HL-60 (cell line): ENCODE data around the gene SPPL2A.

Source experiments
- DNase-seq, 2 experiments: peaks; one replicate each; pipeline ENCODE4 v3.0.0-alpha.2; 2010 to 2020; ENCODE audit warnings: low read depth in 1 of 2, low spot score in 1 of 2
- H3K27ac ChIP-seq: fragments of 250-450 bp; sonication (Bioruptor Pico); replicated peaks from 2 replicates; pipeline ENCODE4 v1.5.1; 2020; ENCODE audit warnings: mild to moderate bottlenecking, moderate library complexity
- H3K27me3 ChIP-seq: fragments of 250-450 bp; sonication (Bioruptor Pico); 2 replicates; pipeline ENCODE4 v1.5.1; 2021; ENCODE audit warnings: mild to moderate bottlenecking, moderate library complexity; ENCODE audit not compliant: insufficient read depth, poor library complexity, severe bottlenecking
- H3K4me3 ChIP-seq: replicated peaks from 2 replicates; pipeline ENCODE4 v1.5.1; 2011; ENCODE audit warnings: mild to moderate bottlenecking, control low read depth, low read length; ENCODE audit not compliant: insufficient read depth
- GABPA ChIP-seq: IDR thresholded peaks from 2 replicates; pipeline ENCODE4 v1.6.1; 2012; ENCODE audit warnings: low read depth
- POLR2AphosphoS5 ChIP-seq: IDR thresholded peaks from 2 replicates; pipeline ENCODE4 v1.6.1; 2012; ENCODE audit warnings: low read depth
- SPI1 ChIP-seq: IDR thresholded peaks from 2 replicates; pipeline ENCODE4 v1.6.1; 2012; ENCODE audit warnings: low read depth, mild to moderate bottlenecking, borderline replicate concordance
- TF ChIP-seq, protein P1 (sequence below): IDR thresholded peaks from one replicate; pipeline ENCODE4 v1.5.1; 2011; ENCODE audit warnings: low read length, control low read depth, inconsistent platforms; ENCODE audit not compliant: insufficient read depth
- TF ChIP-seq, protein P2 (sequence below): IDR thresholded peaks from 2 replicates; pipeline ENCODE4 v1.6.1; 2012; ENCODE audit warnings: low read depth; ENCODE audit not compliant: insufficient replicate concordance

SPPL2A gene

DNA sequence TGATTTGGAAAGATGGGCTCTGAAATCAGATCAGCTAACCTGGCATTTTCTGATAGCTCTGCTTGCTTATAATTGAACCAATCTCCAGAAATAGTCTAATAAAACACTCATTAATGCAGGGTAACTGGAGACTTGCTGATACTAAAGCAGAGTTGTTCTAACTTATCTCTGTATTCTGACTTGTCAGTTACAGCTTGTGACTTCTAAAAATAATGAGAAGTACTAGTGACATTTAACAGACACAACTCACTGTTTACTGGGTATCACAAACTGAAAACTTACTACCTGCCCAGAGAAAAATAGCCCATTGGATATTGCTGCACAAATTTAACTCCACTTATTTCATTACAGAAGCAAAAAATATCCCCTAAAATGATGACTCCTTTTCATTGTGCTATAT is 54.9 kb downstream of the SPPL2A start:
- H3K4me3 ChIP-seq: no peak overlapping the region
- TF ChIP-seq POLR2AphosphoS5: no peak
- no peak for TF ChIP-seq SPI1
- TF ChIP-seq, protein P1, sequence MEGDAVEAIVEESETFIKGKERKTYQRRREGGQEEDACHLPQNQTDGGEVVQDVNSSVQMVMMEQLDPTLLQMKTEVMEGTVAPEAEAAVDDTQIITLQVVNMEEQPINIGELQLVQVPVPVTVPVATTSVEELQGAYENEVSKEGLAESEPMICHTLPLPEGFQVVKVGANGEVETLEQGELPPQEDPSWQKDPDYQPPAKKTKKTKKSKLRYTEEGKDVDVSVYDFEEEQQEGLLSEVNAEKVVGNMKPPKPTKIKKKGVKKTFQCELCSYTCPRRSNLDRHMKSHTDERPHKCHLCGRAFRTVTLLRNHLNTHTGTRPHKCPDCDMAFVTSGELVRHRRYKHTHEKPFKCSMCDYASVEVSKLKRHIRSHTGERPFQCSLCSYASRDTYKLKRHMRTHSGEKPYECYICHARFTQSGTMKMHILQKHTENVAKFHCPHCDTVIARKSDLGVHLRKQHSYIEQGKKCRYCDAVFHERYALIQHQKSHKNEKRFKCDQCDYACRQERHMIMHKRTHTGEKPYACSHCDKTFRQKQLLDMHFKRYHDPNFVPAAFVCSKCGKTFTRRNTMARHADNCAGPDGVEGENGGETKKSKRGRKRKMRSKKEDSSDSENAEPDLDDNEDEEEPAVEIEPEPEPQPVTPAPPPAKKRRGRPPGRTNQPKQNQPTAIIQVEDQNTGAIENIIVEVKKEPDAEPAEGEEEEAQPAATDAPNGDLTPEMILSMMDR: no peak
- TF ChIP-seq, protein P2, sequence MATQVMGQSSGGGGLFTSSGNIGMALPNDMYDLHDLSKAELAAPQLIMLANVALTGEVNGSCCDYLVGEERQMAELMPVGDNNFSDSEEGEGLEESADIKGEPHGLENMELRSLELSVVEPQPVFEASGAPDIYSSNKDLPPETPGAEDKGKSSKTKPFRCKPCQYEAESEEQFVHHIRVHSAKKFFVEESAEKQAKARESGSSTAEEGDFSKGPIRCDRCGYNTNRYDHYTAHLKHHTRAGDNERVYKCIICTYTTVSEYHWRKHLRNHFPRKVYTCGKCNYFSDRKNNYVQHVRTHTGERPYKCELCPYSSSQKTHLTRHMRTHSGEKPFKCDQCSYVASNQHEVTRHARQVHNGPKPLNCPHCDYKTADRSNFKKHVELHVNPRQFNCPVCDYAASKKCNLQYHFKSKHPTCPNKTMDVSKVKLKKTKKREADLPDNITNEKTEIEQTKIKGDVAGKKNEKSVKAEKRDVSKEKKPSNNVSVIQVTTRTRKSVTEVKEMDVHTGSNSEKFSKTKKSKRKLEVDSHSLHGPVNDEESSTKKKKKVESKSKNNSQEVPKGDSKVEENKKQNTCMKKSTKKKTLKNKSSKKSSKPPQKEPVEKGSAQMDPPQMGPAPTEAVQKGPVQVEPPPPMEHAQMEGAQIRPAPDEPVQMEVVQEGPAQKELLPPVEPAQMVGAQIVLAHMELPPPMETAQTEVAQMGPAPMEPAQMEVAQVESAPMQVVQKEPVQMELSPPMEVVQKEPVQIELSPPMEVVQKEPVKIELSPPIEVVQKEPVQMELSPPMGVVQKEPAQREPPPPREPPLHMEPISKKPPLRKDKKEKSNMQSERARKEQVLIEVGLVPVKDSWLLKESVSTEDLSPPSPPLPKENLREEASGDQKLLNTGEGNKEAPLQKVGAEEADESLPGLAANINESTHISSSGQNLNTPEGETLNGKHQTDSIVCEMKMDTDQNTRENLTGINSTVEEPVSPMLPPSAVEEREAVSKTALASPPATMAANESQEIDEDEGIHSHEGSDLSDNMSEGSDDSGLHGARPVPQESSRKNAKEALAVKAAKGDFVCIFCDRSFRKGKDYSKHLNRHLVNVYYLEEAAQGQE: no peak
- TF ChIP-seq GABPA: no peak
- no peak for DNase-seq
- no peak overlapping the region for H3K27ac ChIP-seq
- H3K27me3 ChIP-seq: no peaks in the 10 kb centered on the region

DNA sequence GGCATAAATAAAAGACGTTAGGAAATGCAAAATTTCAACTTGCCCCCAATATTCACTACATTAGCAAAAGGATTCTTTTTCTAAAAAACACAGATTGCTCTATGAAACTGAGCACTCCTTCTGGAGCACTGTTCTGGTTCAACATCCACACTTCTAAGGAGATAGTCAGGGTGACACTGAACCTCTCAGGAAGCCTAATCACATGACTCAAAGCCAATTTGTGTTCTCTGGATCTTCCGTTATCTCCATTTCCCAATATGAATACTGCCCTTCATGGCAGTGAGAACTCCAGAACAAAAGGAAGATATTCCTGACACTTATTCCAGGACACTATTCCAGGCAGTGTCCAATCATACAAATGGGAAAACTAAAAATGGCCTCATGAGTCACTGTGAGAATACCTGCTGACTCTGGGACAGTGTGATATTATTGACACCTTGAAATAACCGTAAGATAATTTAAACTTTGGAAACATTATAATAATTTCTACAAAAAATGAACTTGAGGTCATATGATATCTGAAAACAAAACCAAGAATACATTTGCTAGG is 57.6 kb downstream of the SPPL2A start:
- DNase-seq: no peak
- no peaks in the 10 kb centered on the region for H3K27me3 ChIP-seq
- H3K27ac ChIP-seq: no peak overlapping the region
- no peak overlapping the region for H3K4me3 ChIP-seq
- TF ChIP-seq, protein P1: no peak
- TF ChIP-seq SPI1 (no peak), GABPA (no peak), POLR2AphosphoS5 (no peak)

DNA sequence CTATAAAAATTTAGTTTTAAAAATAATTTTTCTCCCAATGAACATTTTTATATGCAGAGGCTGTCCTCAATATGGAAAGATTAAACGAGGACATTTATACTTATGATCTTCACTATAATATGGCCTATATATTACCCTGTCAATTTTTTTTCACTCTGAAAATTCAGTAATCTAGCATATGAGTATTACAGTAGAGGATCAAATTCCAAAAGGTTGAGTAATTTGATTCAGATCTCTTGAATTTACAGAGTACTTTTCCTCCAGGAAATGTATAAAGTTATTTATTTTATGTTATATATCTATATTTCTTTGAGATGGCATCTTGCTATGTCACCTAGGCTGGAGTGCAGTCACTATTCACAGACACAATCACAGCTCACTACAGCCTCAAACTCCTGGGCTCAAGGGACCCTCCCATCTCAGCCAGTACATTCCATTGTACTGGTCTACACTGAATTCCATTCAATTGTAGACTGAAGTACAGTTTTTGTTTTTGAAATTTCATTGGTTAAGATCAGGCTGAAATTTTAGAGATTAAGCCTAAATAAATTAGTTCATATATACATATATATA is 62.7 kb downstream of the SPPL2A start:
- no peak overlapping the region for H3K4me3 ChIP-seq
- TF ChIP-seq GABPA: no peak
- no peak overlapping the region for H3K27ac ChIP-seq
- no peaks in the 10 kb centered on the region for H3K27me3 ChIP-seq
- DNase-seq: no peak

DNA sequence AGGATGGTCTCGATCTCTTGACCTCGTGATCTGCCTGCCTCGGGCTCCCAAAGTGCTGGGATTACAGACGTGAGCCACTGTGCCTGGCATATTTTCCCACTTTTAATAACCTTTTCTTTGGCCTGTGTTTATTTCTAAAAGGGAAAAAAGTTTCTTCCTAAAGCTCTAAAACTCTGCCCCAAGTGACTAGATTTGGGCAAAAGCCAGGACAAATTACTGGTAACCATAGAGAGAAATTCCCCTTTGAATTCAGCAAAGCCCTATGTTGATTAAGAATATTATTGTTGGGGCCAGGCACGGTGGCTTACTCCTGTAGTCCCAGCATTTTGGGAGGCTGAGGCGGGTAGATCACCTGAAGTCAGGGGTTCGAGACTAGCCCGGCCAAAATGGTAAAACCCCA is 67.4 kb downstream of the SPPL2A start:
- Histone ChIP-seq H3K27ac (no peak overlapping the region), H3K4me3 (no peak overlapping the region), H3K27me3 (no peaks in the 10 kb centered on the region)
- TF ChIP-seq, protein P2: no peak
- TF ChIP-seq, protein P1: no peak
- TF ChIP-seq SPI1 (no peak), GABPA (no peak), POLR2AphosphoS5 (no peak)
- DNase-seq: no peak
